ENCODE results near the gene NTF4. TPM values are rescaled to one million over a fixed set of nuclear protein-coding genes. Genes with fewer than 3 reads are reported as not detected.

Gene NTF4
- total RNA-seq, 1 donor from 2014 or later, result not detected

DNA sequence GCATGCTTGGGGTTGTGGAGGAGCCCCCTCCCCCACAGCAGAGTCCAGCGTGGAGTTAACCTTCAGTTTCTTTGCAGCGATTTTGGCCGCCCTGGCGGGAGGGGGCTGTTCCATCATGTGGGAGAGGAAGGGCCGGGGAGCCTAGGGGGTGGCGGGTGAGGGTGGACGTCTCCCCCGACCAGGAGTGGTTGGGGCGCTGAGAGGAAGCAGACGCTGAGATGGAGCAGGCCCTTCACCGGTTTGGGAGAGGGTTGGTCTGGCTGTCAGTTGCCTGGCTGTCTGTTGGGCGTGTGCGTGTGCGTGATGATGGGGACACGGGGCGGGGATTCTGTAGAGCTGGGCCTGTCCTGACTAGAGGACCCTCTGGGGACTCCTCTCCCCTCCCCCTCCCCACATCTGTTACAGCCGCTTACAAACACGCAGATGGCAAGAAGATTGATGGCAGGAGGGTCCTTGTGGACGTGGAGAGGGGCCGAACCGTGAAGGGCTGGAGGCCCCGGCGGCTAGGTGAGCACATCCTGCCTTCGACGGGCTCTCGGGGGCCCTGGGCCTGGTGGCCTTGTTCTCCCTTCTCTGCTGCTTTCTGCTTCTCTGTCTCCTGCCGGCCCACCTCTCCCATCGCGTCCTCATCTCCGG lies 39.7 kb upstream of the NTF4 start:
- H3K27me3 ChIP-seq (ENCODE audit: control insufficient read depth in 3 of 3, insufficient read depth in 3 of 3, low read length in 3 of 3), result no peaks in the 10 kb centered on the region
- H3K27ac ChIP-seq (ENCODE audit: low read depth, low read length), result no peak overlapping the region
- no peak overlapping the region for H3K9ac ChIP-seq (ENCODE audit: low read depth in 1 of 3, low read length in 3 of 3)
- peaks cover 66 to 71% (median 70%) of the 10 kb centered on the region in 3 donors for H3K36me3 ChIP-seq (ENCODE audit: control insufficient read depth in 3 of 3, insufficient read depth in 3 of 3, low read length in 3 of 3)
- no peaks in the 10 kb centered on the region for H3K9me3 ChIP-seq (ENCODE audit: control insufficient read depth in 3 of 3, low read length in 3 of 3)
- peaks cover 3 to 21% (median 12%) of the 10 kb centered on the region in 3 donors for H3K4me1 ChIP-seq (ENCODE audit: control insufficient read depth in 3 of 3, insufficient read depth in 3 of 3, low read length in 3 of 3)
- H3K4me3 ChIP-seq (ENCODE audit: low read length in 3 of 3), result no peak overlapping the region

DNA sequence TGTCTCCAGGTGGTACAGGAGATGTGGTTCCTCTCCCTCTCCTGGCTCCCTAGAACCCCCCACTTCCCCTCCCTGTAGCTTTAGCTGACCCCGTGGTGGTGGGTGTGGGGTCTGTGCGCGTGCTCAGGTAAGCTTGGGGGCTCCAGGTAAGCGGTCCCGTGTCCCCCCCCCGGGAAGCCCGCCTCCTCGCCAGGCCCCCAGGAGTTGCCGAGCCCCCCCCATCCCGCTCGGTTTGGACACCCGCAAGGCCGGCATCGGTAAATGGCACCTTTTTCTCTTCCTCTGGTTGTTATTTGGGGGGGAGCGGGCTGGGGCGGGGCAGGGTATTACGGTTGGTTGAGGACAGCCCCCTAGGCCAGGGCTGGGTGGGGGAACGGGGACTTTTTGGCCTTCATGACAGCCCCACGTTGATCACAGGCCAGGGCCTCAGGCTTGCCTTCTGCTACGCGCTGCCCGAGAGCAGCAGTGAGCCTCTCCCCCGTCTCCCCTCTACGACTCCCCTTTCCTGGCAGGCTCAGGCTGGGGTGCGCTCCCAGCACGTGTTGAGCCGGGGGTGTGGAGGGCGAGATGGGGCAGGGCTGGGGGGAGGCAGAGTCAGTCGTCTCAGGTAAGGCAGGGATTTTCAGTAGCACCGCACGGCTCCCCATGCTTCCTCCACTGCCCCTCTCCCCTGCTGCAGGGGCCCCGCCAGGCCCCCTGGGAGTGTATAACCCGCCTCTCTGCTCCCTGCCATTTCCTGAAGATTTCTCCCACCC lies 38.9 kb upstream of the NTF4 start:
- Histone ChIP-seq H3K9me3 (ENCODE audit: control insufficient read depth in 3 of 3, low read length in 3 of 3) (no peaks in the 10 kb centered on the region), H3K4me1 (ENCODE audit: control insufficient read depth in 3 of 3, insufficient read depth in 3 of 3, low read length in 3 of 3) (peaks cover 4 to 23% (median 19%) of the 10 kb centered on the region in 3 donors), H3K27me3 (ENCODE audit: control insufficient read depth in 3 of 3, insufficient read depth in 3 of 3, low read length in 3 of 3) (no peaks in the 10 kb centered on the region), H3K9ac (ENCODE audit: low read depth in 1 of 3, low read length in 3 of 3) (no peak overlapping the region), H3K4me3 (ENCODE audit: low read length in 3 of 3) (no peak overlapping the region), H3K27ac (ENCODE audit: low read depth, low read length) (no peak overlapping the region), H3K36me3 (ENCODE audit: control insufficient read depth in 3 of 3, insufficient read depth in 3 of 3, low read length in 3 of 3) (peaks cover 68 to 73% (median 72%) of the 10 kb centered on the region in 3 donors)

DNA sequence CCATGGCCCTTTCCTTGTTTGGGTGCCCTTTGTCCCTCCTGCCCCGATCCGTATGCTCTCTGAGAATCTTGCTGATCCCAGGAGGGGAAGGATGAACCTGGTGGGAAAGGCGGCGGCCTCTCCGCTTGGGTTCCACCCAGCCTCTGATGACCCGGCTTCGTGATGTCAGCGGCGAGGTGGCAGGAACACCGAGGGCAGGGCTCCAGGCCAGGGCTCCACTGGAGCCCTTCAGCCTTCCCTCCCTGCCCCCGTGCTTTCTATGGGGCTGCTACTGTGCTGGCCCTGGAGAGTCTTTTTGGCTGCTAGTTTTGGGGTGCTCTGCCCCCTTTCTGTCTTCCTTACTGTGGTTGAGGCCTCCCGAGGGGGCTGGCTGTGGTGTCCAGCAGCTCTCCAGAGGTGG lies 37.7 kb upstream of the NTF4 start:
- no peak overlapping the region for H3K27ac ChIP-seq (ENCODE audit: low read depth, low read length)
- no peak overlapping the region for H3K4me3 ChIP-seq (ENCODE audit: low read length in 3 of 3)
- H3K9ac ChIP-seq (ENCODE audit: low read depth in 1 of 3, low read length in 3 of 3), result no peak overlapping the region
- peaks cover 16 to 35% (median 31%) of the 10 kb centered on the region in 3 donors for H3K4me1 ChIP-seq (ENCODE audit: control insufficient read depth in 3 of 3, insufficient read depth in 3 of 3, low read length in 3 of 3)
- H3K36me3 ChIP-seq (ENCODE audit: control insufficient read depth in 3 of 3, insufficient read depth in 3 of 3, low read length in 3 of 3), result peaks cover 65 to 72% (median 69%) of the 10 kb centered on the region in 3 donors
- no peaks in the 10 kb centered on the region for H3K9me3 ChIP-seq (ENCODE audit: control insufficient read depth in 3 of 3, low read length in 3 of 3)
- H3K27me3 ChIP-seq (ENCODE audit: control insufficient read depth in 3 of 3, insufficient read depth in 3 of 3, low read length in 3 of 3), result no peaks in the 10 kb centered on the region

DNA sequence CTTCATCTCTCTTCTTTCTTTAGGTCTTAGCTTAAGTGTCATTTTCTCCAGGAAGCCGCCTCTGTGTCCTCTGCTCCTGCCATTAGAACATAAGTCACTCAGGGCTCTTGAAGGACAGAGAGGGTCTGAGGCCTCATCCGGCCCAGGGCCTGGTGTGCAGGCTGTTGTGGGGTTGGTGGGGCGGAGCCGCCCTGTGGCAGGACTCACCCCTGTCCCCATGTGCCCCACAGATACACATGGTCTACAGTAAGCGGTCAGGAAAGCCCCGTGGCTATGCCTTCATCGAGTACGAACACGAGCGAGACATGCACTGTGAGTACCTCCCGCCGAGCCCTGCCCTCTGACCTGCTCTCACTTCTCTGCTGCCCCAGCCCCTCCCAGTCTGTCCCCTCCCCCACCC lies 36.5 kb upstream of the NTF4 start:
- H3K27ac ChIP-seq (ENCODE audit: low read depth, low read length), result no peak overlapping the region
- no peak overlapping the region for H3K9ac ChIP-seq (ENCODE audit: low read depth in 1 of 3, low read length in 3 of 3)
- peaks cover 20 to 37% (median 31%) of the 10 kb centered on the region in 3 donors for H3K4me1 ChIP-seq (ENCODE audit: control insufficient read depth in 3 of 3, insufficient read depth in 3 of 3, low read length in 3 of 3)
- H3K4me3 ChIP-seq (ENCODE audit: low read length in 3 of 3), result no peak overlapping the region
- no peaks in the 10 kb centered on the region for H3K9me3 ChIP-seq (ENCODE audit: control insufficient read depth in 3 of 3, low read length in 3 of 3)
- H3K27me3 ChIP-seq (ENCODE audit: control insufficient read depth in 3 of 3, insufficient read depth in 3 of 3, low read length in 3 of 3), result no peaks in the 10 kb centered on the region
- peaks cover 54 to 63% (median 61%) of the 10 kb centered on the region in 3 donors for H3K36me3 ChIP-seq (ENCODE audit: control insufficient read depth in 3 of 3, insufficient read depth in 3 of 3, low read length in 3 of 3)

DNA sequence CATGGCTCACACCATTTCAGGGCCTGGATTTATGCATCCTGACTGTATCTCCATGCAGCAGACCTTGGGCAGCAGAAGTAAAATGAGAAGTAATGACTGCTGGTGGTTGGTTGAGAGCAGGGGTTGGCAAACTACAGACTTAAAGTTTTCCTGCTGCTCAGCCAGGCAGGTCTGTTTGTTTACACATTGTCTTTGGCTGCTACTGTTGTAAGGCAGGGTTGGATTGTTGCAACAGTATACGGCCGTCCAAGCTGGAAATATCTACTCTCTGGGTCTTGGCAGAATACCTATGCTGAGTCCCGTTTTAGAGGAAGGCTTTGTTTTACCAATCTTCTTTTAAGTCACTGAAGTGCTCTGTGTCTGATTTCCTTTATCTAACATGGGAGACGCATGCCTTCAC lies 34.2 kb upstream of the NTF4 start:
- peak overlapping the region; percentile 52 for H3K27ac ChIP-seq (ENCODE audit: low read depth, low read length)
- H3K4me3 ChIP-seq (ENCODE audit: low read length in 3 of 3), result peak overlapping the region in 1 of 3 donors; percentile 8
- no peaks in the 10 kb centered on the region for H3K9me3 ChIP-seq (ENCODE audit: control insufficient read depth in 3 of 3, low read length in 3 of 3)
- peaks cover 41 to 46% (median 44%) of the 10 kb centered on the region in 3 donors for H3K36me3 ChIP-seq (ENCODE audit: control insufficient read depth in 3 of 3, insufficient read depth in 3 of 3, low read length in 3 of 3)
- peaks cover 42 to 61% (median 50%) of the 10 kb centered on the region in 3 donors for H3K4me1 ChIP-seq (ENCODE audit: control insufficient read depth in 3 of 3, insufficient read depth in 3 of 3, low read length in 3 of 3)
- peak overlapping the region in 1 of 3 donors; percentile 35 for H3K9ac ChIP-seq (ENCODE audit: low read depth in 1 of 3, low read length in 3 of 3)
- H3K27me3 ChIP-seq (ENCODE audit: control insufficient read depth in 3 of 3, insufficient read depth in 3 of 3, low read length in 3 of 3), result no peaks in the 10 kb centered on the region

DNA sequence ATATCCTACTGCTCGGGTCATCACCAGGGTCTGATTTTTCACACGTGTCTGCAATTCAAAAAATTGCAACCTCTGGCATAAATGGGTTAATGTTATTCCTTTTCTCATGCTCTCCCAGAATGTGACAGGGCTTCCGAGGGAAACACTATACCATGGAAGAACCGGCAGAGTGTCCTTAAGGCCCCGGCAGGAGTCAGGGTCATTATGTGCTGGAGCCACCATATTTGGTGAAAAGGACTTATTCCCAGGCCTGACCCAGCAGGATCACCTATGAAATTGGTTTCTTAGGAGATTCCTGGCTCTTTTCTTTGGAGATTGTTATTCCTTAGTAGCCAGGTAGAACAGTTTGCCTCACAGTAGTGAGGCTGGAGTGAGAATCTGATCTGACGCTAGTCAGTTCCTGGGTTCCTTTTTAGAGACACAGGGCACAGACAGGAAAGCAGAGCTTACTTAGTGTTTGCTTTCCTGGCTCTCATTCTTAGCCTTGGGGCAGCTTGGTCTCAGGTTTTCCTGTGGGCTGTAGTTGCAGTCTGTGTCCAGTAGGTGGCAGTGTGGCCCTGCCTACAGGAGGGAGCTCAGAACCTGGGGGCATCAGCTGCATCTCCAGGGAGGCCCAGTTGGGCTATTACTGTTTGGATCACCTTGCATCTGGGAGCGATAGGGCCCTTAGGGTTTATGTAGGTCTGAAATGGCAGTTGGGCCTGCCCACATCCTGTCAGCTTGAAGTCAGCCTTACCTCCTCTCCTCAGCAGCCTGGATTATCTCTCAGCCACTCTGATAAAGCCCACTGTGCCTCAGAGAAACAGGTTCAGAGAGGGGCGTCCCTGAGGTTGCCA lies 33.1 kb upstream of the NTF4 start:
- Histone ChIP-seq H3K4me1 (ENCODE audit: control insufficient read depth in 3 of 3, insufficient read depth in 3 of 3, low read length in 3 of 3) (peaks cover 43 to 62% (median 50%) of the 10 kb centered on the region in 3 donors), H3K9ac (ENCODE audit: low read depth in 1 of 3, low read length in 3 of 3) (peak overlapping the region in 2 of 3 donors; percentile 45 to 70), H3K36me3 (ENCODE audit: control insufficient read depth in 3 of 3, insufficient read depth in 3 of 3, low read length in 3 of 3) (peaks cover 37 to 43% (median 43%) of the 10 kb centered on the region in 3 donors)

DNA sequence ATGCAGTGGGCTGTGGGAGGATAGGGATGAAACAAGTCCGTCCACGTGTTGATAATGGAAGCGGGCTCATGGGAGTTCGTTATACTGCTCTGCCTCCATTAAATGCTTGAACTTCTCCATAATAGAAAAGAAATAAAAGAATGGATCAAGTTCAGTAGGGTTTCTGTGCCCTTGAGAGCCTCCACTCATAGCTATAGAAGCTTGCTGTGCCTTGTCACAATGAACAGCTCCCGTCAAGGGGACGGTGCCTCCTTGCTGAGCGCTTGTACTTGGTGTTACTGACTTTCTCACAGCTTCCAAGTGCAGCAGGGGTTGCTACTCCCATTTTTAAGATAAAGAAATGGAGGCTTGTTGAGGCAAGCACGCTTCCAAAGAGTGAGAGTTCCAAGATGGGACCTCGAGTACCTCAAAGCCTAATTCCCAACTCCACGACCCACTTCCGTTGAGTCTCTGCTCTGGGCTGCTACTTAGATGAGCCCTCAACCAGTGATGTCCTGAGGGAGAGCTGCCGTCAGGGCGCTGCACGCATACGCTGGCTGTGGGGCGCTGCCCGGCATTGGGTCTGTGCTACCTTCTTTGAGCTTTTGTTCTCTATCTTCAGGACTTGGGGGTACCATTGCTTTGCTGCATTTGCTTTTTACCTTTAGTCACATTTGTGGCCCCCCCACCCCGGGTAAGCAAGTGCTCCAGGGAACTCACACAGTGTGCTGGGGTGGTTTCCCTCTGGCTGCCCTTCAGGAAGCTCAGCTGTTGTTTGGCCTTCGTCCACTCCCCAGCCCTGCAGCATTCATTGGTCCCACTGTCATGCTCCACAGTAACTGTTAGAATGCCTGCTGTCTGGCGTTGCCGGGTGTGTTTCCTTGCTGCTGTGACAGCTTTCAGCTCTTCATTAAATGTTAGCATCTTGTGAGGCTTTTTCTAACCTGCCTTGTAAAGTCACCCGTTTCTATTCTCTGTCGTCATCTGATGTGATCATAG lies 30.2 kb upstream of the NTF4 start:
- peak overlapping the region in 2 of 3 donors; percentile 35 to 62 for H3K9ac ChIP-seq (ENCODE audit: low read depth in 1 of 3, low read length in 3 of 3)
- peaks cover 40 to 43% (median 41%) of the 10 kb centered on the region in 3 donors for H3K36me3 ChIP-seq (ENCODE audit: control insufficient read depth in 3 of 3, insufficient read depth in 3 of 3, low read length in 3 of 3)
- peak overlapping the region in 1 of 3 donors; percentile 13 for H3K4me3 ChIP-seq (ENCODE audit: low read length in 3 of 3)
- H3K27me3 ChIP-seq (ENCODE audit: control insufficient read depth in 3 of 3, insufficient read depth in 3 of 3, low read length in 3 of 3), result no peaks in the 10 kb centered on the region
- peak overlapping the region; percentile 39 for H3K27ac ChIP-seq (ENCODE audit: low read depth, low read length)
- no peaks in the 10 kb centered on the region for H3K9me3 ChIP-seq (ENCODE audit: control insufficient read depth in 3 of 3, low read length in 3 of 3)
- H3K4me1 ChIP-seq (ENCODE audit: control insufficient read depth in 3 of 3, insufficient read depth in 3 of 3, low read length in 3 of 3), result peaks cover 43 to 57% (median 49%) of the 10 kb centered on the region in 3 donors

More for the DNA sequence above, 33.1 kb upstream of the NTF4 start:
- Histone ChIP-seq H3K27ac (ENCODE audit: low read depth, low read length) (peak overlapping the region; percentile 52), H3K9me3 (ENCODE audit: control insufficient read depth in 3 of 3, low read length in 3 of 3) (no peaks in the 10 kb centered on the region), H3K4me3 (ENCODE audit: low read length in 3 of 3) (no peak overlapping the region), H3K27me3 (ENCODE audit: control insufficient read depth in 3 of 3, insufficient read depth in 3 of 3, low read length in 3 of 3) (no peaks in the 10 kb centered on the region)

DNA sequence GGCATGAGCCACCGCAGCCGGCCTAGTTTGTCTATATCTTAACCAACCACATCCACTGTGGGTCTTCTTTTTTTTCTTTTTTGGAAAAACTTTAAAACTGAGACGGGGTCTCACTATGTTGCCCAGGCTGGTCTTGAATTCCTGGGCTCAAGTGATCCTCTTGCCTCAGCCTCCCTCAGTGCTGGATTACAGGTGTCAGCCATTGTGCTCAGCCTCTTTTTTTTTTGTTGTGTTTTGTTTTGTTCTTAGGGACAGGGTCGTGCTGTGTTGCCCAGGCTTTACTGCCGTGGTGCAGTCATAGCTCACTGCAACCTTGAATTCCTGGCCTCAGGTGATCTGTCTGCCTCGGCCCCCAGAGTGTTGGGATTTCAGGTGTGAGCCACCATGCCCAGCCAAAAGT lies 28.1 kb upstream of the NTF4 start:
- Histone ChIP-seq H3K9ac (ENCODE audit: low read depth in 1 of 3, low read length in 3 of 3) (no peak overlapping the region), H3K4me3 (ENCODE audit: low read length in 3 of 3) (no peak overlapping the region), H3K9me3 (ENCODE audit: control insufficient read depth in 3 of 3, low read length in 3 of 3) (no peaks in the 10 kb centered on the region), H3K4me1 (ENCODE audit: control insufficient read depth in 3 of 3, insufficient read depth in 3 of 3, low read length in 3 of 3) (peaks cover 31 to 49% (median 33%) of the 10 kb centered on the region in 3 donors), H3K27ac (ENCODE audit: low read depth, low read length) (no peak overlapping the region), H3K27me3 (ENCODE audit: control insufficient read depth in 3 of 3, insufficient read depth in 3 of 3, low read length in 3 of 3) (no peaks in the 10 kb centered on the region), H3K36me3 (ENCODE audit: control insufficient read depth in 3 of 3, insufficient read depth in 3 of 3, low read length in 3 of 3) (peaks cover 30 to 37% (median 34%) of the 10 kb centered on the region in 3 donors)
